OCI-LY7 (cell line): ENCODE results near the gene AGBL3.

ENCODE experiments used
- CTCF ChIP-seq: fragments of 200-600 bp; sonication (generic); conservative IDR thresholded peaks from 2 replicates; pipeline ENCODE4 v1.5.1; 2014; ENCODE audit warnings: mild to moderate bottlenecking, antibody characterized with exemption, low read length, moderate library complexity, mixed read lengths
- EZH2phosphoT487 ChIP-seq: fragments of 200-600 bp; sonication (generic); IDR thresholded peaks from 2 replicates; pipeline ENCODE4 v1.6.1; 2018; ENCODE audit warnings: low read depth, borderline replicate concordance, mild to moderate bottlenecking, mixed run types, antibody characterized with exemption, low read length, moderate library complexity, mixed read lengths

- TF ChIP-seq EZH2phosphoT487 = no peak
- TF ChIP-seq CTCF = no peak
Observed at GRCh38 chr7:135169964-135170273, 183.6 kb downstream of the AGBL3 start.
